Measurements from ENCODE around the gene CEP85L. TPM values are rescaled to one million over a fixed set of nuclear protein-coding genes. Genes with fewer than 3 reads are reported as not detected.

CEP85L gene
- total and polyA plus RNA-seq, 2 of the 13 experiments (the other 11 are each of a cell fraction or from before 2014, with no cell fraction given), result 0.44 to 1.7 TPM

DNA sequence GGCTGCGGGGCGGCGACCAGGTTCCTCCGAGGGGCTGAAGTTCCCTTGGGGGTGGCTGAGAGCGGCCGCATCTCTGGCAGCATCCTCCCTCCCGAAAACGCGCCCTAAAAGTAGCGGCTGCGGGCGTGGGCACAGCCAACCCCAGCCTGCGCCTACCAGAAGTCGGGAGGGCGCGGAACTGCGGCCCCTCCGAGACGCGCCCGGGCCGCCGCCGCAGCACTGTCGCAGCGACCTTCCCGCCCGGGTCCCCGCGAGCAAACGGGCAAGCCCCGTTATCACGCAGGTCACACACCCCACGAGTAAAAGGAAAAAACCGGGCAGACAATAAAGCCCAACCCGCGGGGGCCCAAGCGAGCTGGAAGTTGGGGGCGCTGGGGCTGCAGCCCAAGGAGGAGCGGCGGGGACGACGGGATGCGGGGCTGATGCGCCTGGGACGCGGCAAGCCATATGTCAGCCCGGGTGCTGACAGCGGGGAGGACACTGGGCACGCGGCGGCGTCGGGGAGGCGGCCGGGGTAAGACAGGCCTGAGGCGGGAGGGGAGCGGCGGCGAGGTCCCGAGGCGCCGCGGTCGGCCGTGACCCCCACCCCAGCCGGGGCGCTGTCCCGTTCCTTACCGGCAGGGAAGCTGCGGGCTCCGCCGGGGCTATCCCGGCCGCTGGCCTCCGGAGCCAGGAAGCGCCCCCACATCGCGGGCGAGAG lies 659 bp downstream of the CEP85L start (continued):
- no peak for TF ChIP-seq SRSF1 (optimal IDR thresholded peaks at IDR 0.05; ENCODE audit: low read depth, low read length)
- TF ChIP-seq ZNF614 (CRISPR knock-in tag; IDR thresholded peaks at IDR 0.05; ENCODE audit: borderline replicate concordance), result no peak
- TF ChIP-seq NFIB (CRISPR knock-in tag; IDR thresholded peaks at IDR 0.05; ENCODE audit: borderline replicate concordance), result no peak
- no peak for TF ChIP-seq ZNF382 (CRISPR knock-in tag; IDR thresholded peaks at IDR 0.05; ENCODE audit: borderline replicate concordance)
- no peak for TF ChIP-seq ZMAT3 (CRISPR knock-in tag; conservative IDR thresholded peaks at IDR 0.05)
- TF ChIP-seq GABPA (IDR thresholded peaks at IDR 0.05; ENCODE audit: low read depth, low read length), result no peak
- TF ChIP-seq GABPA (CRISPR knock-in tag; IDR thresholded peaks at IDR 0.05; ENCODE audit: low read depth), result no peak
- TF ChIP-seq, protein P1, sequence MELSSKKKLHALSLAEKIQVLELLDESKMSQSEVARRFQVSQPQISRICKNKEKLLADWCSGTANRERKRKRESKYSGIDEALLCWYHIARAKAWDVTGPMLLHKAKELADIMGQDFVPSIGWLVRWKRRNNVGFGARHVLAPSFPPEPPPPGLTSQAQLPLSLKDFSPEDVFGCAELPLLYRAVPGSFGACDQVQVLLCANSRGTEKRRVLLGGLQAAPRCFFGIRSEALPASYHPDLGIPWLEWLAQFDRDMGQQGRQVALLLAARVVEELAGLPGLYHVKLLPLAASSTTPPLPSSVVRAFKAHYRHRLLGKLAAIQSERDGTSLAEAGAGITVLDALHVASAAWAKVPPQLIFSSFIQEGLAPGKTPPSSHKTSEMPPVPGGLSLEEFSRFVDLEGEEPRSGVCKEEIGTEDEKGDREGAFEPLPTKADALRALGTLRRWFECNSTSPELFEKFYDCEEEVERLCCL (CRISPR knock-in tag; IDR thresholded peaks at IDR 0.05; ENCODE audit: borderline replicate concordance), result no peak
- TF ChIP-seq, protein P2, sequence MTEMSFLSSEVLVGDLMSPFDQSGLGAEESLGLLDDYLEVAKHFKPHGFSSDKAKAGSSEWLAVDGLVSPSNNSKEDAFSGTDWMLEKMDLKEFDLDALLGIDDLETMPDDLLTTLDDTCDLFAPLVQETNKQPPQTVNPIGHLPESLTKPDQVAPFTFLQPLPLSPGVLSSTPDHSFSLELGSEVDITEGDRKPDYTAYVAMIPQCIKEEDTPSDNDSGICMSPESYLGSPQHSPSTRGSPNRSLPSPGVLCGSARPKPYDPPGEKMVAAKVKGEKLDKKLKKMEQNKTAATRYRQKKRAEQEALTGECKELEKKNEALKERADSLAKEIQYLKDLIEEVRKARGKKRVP (CRISPR knock-in tag; IDR thresholded peaks at IDR 0.05), result no peak
- TF ChIP-seq, protein P3, sequence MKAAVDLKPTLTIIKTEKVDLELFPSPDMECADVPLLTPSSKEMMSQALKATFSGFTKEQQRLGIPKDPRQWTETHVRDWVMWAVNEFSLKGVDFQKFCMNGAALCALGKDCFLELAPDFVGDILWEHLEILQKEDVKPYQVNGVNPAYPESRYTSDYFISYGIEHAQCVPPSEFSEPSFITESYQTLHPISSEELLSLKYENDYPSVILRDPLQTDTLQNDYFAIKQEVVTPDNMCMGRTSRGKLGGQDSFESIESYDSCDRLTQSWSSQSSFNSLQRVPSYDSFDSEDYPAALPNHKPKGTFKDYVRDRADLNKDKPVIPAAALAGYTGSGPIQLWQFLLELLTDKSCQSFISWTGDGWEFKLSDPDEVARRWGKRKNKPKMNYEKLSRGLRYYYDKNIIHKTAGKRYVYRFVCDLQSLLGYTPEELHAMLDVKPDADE (CRISPR knock-in tag; IDR thresholded peaks at IDR 0.05), result 0 out of 2 replicates have a peak, but pooled peaks have one; percentile 0
- no peak for TF ChIP-seq ZNF883 (CRISPR knock-in tag; IDR thresholded peaks at IDR 0.05; ENCODE audit: not compliant biosample characterization)
- TF ChIP-seq TMF1 (CRISPR knock-in tag; IDR thresholded peaks at IDR 0.05; ENCODE audit: low read depth), result no peak
- TF ChIP-seq ZNF354B (CRISPR knock-in tag; IDR thresholded peaks at IDR 0.05), result no peak
- no peak for TF ChIP-seq EEA1 (CRISPR knock-in tag; IDR thresholded peaks at IDR 0.05; ENCODE audit: borderline replicate concordance)
- TF ChIP-seq, protein P4, sequence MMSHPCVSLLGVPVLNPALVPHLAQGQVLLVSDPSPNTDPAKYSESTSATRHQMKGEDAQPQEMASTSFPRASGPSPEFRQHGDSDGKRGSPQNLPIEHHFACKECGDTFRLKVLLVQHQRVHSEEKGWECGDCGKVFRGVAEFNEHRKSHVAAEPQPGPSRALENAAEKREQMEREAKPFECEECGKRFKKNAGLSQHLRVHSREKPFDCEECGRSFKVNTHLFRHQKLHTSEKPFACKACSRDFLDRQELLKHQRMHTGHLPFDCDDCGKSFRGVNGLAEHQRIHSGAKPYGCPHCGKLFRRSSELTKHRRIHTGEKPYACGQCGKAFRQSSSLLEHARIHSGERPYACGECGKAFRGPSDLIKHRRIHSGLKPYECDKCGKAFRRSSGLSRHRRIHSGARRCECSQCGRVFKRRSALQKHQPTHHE (CRISPR knock-in tag; IDR thresholded peaks at IDR 0.05; ENCODE audit: borderline replicate concordance), result peak; percentile 36; the same call in 1 of the 2 replicates
- TF ChIP-seq ZNF10 (CRISPR knock-in tag; IDR thresholded peaks at IDR 0.05; ENCODE audit: borderline replicate concordance, low read depth), result 0 out of 2 replicates have a peak, but pooled peaks have one; percentile 8
- no peak for TF ChIP-seq NFE2L1 (CRISPR knock-in tag; IDR thresholded peaks at IDR 0.05; ENCODE audit: borderline replicate concordance)
- TF ChIP-seq ZBTB3 (CRISPR knock-in tag; IDR thresholded peaks at IDR 0.05; ENCODE audit: borderline replicate concordance, low read depth), result no peak
- TF ChIP-seq, protein P5, sequence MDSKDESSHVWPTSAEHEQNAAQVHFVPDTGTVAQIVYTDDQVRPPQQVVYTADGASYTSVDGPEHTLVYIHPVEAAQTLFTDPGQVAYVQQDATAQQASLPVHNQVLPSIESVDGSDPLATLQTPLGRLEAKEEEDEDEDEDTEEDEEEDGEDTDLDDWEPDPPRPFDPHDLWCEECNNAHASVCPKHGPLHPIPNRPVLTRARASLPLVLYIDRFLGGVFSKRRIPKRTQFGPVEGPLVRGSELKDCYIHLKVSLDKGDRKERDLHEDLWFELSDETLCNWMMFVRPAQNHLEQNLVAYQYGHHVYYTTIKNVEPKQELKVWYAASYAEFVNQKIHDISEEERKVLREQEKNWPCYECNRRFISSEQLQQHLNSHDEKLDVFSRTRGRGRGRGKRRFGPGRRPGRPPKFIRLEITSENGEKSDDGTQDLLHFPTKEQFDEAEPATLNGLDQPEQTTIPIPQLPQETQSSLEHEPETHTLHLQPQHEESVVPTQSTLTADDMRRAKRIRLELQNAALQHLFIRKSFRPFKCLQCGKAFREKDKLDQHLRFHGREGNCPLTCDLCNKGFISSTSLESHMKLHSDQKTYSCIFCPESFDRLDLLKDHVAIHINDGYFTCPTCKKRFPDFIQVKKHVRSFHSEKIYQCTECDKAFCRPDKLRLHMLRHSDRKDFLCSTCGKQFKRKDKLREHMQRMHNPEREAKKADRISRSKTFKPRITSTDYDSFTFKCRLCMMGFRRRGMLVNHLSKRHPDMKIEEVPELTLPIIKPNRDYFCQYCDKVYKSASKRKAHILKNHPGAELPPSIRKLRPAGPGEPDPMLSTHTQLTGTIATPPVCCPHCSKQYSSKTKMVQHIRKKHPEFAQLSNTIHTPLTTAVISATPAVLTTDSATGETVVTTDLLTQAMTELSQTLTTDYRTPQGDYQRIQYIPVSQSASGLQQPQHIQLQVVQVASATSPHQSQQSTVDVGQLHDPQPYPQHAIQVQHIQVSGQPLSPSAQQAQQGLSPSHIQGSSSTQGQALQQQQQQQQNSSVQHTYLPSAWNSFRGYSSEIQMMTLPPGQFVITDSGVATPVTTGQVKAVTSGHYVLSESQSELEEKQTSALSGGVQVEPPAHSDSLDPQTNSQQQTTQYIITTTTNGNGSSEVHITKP (CRISPR knock-in tag; IDR thresholded peaks at IDR 0.05; ENCODE audit: low read depth), result no peak
- TF ChIP-seq STAG1 (CRISPR knock-in tag; IDR thresholded peaks at IDR 0.05), result no peak

Data from HepG2 (cell line).